ENCODE measurements around the gene AP2A2.

AP2A2 gene

DNA sequence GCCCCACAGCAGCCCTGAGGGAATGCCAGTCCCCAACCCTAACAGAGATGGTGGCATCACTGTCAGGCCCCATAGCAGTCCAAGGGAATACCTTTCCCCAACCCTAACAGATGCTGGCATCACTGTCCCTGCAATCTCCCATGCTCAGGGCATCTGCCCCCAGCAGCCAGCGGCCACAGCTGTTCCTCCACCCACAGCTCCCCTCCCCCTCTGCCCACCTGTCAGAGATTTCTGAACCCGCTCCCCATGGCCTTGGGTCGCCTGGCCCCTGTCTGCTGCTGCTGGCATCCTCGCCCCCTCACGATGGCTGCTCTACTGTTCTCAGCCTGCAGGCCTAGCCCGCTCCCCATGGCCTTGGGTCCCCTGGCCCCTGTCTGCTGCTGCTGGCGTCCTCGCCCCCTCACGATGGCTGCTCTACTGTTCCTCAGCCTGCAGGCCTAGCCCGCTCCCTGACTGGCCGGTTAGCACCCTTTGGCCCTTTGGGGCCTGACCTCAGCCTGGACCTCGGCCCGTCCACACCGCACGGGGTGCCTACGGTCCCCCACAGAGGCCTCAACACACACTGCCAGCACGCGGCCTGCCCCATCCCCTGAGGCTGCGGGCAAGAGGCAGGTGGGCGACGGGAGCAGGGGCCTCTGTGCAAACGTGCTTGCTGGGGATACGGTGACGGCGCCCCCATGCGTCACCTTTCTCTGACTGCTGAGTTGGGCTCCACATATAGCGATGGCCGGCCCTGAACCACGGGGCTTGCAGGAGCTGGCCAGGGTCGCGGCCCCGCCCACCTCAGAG lies 35.8 kb upstream of the AP2A2 start:
- H3K9ac ChIP-seq (ENCODE audit: low read depth, low read length), result no peak overlapping the region
- no peak overlapping the region for H3K4me3 ChIP-seq (ENCODE audit: low read length)
- H3K27ac ChIP-seq (ENCODE audit: low read length), result no peak overlapping the region
- 0 out of 2 replicates have a peak, but pooled peaks cover 19% of the 10 kb centered on the region for H3K36me3 ChIP-seq (ENCODE audit: insufficient read depth, low read depth, low read length)
- H3K9me3 ChIP-seq (ENCODE audit: insufficient read depth, low read depth, low read length), result no peaks in the 10 kb centered on the region
- H3K4me1 ChIP-seq (ENCODE audit: insufficient read depth, low read length), result no peaks in the 10 kb centered on the region; the same call in 1 of the 2 replicates
- no peaks in the 10 kb centered on the region for H3K27me3 ChIP-seq (ENCODE audit: insufficient read depth, low read length)

DNA sequence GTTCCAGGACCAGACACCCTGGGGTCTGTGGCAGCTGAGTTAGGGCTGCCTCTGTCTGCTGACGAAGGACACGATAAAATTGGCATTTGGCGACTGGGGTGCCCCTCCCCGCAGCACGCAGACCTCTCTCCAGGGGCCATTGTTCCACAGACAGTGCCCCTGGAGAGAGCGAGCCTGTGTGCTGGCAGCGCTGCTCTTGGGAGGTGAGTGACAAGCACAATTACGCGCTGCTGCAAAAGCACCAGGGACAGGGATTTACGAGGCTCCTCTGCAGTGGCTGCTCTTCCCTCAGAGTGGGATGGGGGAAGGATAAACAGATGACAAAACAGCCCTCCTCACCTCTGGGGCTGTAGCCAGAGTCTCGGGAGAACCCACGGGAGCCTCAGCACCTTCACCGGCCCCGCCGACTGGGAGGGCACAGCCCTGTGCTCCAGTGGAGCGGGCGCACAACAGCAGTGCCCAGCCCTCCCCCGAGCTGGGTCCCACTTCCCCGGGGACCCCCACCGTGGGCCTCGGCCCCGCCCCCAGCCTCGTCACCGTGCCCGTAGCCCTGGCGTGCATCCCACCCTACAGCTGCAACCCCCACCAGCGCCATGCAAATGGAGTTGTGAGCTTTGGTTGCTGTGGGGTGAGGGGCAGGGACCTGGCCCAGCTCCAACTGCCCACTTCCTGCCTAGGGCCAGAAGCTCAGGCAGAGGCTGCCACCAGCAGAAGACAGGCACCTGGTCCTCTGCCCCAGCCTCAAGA lies 34.7 kb upstream of the AP2A2 start:
- H3K9ac ChIP-seq (ENCODE audit: low read depth, low read length), result no peak overlapping the region
- no peaks in the 10 kb centered on the region for H3K27me3 ChIP-seq (ENCODE audit: insufficient read depth, low read length)
- H3K36me3 ChIP-seq (ENCODE audit: insufficient read depth, low read depth, low read length), result 0 out of 2 replicates have a peak, but pooled peaks cover 19% of the 10 kb centered on the region
- no peaks in the 10 kb centered on the region; the same call in 1 of the 2 replicates for H3K4me1 ChIP-seq (ENCODE audit: insufficient read depth, low read length)
- no peaks in the 10 kb centered on the region for H3K9me3 ChIP-seq (ENCODE audit: insufficient read depth, low read depth, low read length)
- H3K27ac ChIP-seq (ENCODE audit: low read length), result no peak overlapping the region
- H3K4me3 ChIP-seq (ENCODE audit: low read length), result no peak overlapping the region

DNA sequence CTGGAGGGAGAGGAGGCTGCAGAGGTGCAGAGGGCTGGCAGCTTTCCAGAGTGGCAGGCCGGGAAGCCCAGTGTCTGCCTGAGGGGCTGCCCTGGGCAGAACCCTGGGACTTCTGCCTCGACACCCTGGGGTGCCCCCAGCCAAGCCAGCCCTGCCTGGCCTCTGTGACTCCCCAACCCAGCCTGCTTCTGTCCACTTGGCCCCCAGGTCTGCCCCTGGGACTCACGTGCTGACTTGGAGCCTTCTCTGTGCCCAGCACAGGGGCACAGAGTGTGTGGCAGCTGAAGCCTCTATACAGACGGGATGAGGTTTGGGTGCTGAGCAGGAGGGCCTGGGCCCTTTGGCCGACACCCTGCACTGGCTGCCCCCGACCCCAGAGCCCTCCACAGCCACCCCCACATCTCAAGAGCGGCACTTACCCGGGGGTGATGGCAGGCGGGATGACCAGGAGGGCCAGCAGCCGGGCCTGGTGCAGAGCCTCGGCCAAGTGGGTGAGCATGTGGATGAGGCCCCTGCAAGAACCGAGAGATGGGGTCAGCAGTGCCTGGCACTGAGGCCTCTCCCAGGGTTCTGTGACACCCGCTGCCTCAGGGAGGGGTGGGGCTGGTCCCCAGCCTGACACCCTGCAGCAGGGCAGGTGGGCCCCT lies 32.5 kb upstream of the AP2A2 start:
- no peak overlapping the region for H3K27ac ChIP-seq (ENCODE audit: low read length)
- no peaks in the 10 kb centered on the region for H3K27me3 ChIP-seq (ENCODE audit: insufficient read depth, low read length)
- no peaks in the 10 kb centered on the region; the same call in 1 of the 2 replicates for H3K4me1 ChIP-seq (ENCODE audit: insufficient read depth, low read length)
- H3K36me3 ChIP-seq (ENCODE audit: insufficient read depth, low read depth, low read length), result peaks cover 5% of the 10 kb centered on the region; the same call in 1 of the 2 replicates
- no peaks in the 10 kb centered on the region for H3K9me3 ChIP-seq (ENCODE audit: insufficient read depth, low read depth, low read length)
- H3K4me3 ChIP-seq (ENCODE audit: low read length), result no peak overlapping the region
- H3K9ac ChIP-seq (ENCODE audit: low read depth, low read length), result no peak overlapping the region

DNA sequence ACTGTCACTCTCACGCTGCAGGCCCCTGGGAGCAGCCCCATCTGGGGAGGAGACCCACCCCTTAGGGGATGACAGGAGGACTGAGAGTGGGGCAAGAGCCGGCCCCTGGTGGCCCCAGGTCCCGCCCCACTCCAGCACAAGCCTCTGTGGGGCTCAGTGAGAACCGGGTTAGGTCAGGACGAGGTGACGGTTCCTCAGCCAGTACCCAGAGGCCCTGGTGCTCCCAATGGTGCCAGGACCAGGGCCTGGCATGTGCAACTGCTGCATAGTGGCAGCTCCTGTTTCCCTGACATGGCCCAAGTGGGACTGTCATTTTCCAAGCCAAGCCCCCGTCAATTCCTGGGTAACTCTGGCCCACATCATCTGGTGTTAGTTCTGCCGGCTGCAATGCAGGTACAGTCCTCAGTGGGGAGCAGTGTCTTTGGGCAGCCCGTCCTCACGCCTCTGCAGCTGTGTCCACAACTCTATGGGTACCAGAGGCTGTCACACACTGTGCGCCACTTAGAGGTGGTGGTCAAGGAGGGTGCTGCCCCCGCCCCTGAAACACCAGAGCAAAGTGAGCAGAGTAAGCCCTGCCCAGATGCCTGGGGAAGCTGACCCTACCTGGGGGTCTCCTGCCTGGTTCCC lies 31.0 kb upstream of the AP2A2 start:
- no peak overlapping the region for H3K9ac ChIP-seq (ENCODE audit: low read depth, low read length)

DNA sequence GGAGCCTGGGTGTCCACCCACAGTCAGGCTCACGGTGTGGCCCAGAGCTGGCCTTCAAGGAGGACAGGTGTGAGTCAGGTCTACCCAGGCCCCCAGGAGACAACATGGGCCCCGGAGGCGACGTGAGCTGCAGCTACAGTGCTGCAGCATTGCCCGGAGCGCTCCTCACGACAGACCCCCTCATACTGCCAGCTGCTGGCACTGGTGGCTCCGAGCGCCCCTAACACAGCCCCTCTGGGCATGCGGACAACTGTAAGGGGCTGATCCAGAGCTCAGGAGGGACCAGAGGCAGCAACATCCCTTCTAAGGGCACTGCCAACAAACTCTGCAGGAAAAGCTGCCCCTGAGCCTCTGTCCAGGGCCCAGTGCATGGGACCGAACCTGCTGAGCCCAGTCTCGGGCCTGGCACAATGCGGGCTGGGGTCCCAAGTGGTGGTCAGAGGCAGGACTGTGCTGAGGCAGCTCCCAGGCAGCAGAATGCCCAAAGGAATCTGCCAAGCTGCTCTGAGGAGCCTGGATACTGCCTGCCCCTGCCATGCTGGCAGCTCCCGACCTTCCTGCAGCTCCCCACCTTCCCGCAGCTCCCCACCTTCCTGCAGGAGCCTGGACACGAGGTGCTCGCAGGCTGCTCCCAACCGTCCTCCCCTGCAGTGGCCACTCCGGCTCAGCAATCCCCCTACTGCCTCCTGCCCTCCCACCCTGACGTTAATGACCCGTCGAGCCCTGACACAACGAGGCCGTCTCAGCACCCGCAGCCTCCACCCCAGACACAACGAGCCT lies 30.1 kb upstream of the AP2A2 start:
- no peaks in the 10 kb centered on the region for H3K27me3 ChIP-seq (ENCODE audit: insufficient read depth, low read length)
- no peaks in the 10 kb centered on the region; the same call in 1 of the 2 replicates for H3K4me1 ChIP-seq (ENCODE audit: insufficient read depth, low read length)
- H3K27ac ChIP-seq (ENCODE audit: low read length), result no peak overlapping the region
- no peaks in the 10 kb centered on the region for H3K9me3 ChIP-seq (ENCODE audit: insufficient read depth, low read depth, low read length)
- H3K9ac ChIP-seq (ENCODE audit: low read depth, low read length), result no peak overlapping the region
- no peak overlapping the region for H3K4me3 ChIP-seq (ENCODE audit: low read length)
- H3K36me3 ChIP-seq (ENCODE audit: insufficient read depth, low read depth, low read length), result peaks cover 29% of the 10 kb centered on the region

More for the DNA sequence above, 31.0 kb upstream of the AP2A2 start:
- H3K4me1 ChIP-seq (ENCODE audit: insufficient read depth, low read length), result no peaks in the 10 kb centered on the region; the same call in 1 of the 2 replicates
- H3K27me3 ChIP-seq (ENCODE audit: insufficient read depth, low read length), result no peaks in the 10 kb centered on the region
- no peaks in the 10 kb centered on the region for H3K9me3 ChIP-seq (ENCODE audit: insufficient read depth, low read depth, low read length)
- no peak overlapping the region for H3K4me3 ChIP-seq (ENCODE audit: low read length)
- H3K27ac ChIP-seq (ENCODE audit: low read length), result no peak overlapping the region
- H3K36me3 ChIP-seq (ENCODE audit: insufficient read depth, low read depth, low read length), result peaks cover 21% of the 10 kb centered on the region

DNA sequence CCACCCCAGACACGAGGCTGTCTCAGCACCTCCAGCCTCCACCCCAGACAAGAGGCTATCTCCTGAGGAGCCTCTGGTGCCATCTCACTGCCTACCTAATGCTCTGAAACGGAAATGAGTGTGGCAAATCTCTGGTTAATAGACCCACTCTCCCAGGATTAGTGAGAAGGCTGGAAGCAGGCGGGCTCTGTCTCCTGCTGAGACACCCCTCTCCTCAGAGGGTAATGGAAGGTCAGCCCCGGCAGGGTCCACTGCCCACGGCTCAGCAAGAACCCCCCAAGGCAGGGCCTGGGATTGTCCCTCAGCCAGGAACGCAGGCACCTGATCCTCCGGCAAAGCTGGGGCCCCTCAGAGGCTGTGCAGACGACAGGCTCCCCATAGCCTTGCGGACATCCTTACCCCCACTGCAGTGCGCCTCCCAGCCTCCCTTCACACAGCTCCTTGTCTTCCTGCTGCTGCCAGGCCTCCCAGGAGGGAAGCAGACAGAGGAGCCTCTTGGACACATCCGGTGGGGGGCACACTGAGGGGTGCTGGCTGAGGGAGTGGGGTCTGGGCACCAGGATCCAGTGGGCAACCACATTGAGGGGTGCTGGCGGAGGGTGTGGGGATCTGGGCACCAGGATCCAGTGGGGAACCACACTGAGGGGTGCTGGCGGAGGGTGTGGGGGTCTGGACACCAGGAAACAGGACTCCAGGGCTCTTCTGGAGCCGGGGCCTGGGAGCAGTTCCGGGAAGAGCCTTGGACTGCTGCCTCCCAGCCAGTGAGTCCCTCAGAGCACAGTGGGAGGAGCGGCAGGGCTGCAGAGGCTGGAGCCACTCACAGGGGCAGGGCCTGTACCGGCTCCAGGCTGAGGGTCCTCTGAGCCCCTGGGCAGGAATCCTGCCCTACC lies 28.2 kb upstream of the AP2A2 start:
- no peaks in the 10 kb centered on the region for H3K27me3 ChIP-seq (ENCODE audit: insufficient read depth, low read length)
- no peaks in the 10 kb centered on the region for H3K9me3 ChIP-seq (ENCODE audit: insufficient read depth, low read depth, low read length)
- no peaks in the 10 kb centered on the region for H3K4me1 ChIP-seq (ENCODE audit: insufficient read depth, low read length)
- peaks cover 49% of the 10 kb centered on the region for H3K36me3 ChIP-seq (ENCODE audit: insufficient read depth, low read depth, low read length)
- H3K4me3 ChIP-seq (ENCODE audit: low read length), result no peak overlapping the region
- no peak overlapping the region for H3K9ac ChIP-seq (ENCODE audit: low read depth, low read length)
- H3K27ac ChIP-seq (ENCODE audit: low read length), result no peak overlapping the region

DNA sequence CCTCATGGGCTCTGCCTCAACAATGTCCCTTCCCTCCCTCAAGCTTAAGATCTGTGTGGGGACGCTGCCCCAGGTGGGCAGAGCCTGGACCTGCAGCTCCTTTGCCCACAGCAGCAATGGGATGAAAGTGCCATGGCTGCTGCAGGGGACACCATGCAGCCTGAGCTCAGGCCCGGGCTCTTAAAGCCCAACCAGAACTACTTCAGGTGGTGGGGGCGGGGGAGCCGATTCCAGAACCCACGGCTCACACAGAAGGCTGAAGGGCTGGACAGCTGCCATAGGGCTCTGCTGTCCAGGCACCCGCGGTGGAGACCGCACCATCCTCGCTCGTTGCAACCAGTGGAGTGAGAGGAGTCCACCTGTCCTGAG lies 27.5 kb upstream of the AP2A2 start:
- H3K4me1 ChIP-seq (ENCODE audit: insufficient read depth, low read length), result no peaks in the 10 kb centered on the region
- no peak overlapping the region for H3K4me3 ChIP-seq (ENCODE audit: low read length)
- peaks cover 55% of the 10 kb centered on the region for H3K36me3 ChIP-seq (ENCODE audit: insufficient read depth, low read depth, low read length)

DNA sequence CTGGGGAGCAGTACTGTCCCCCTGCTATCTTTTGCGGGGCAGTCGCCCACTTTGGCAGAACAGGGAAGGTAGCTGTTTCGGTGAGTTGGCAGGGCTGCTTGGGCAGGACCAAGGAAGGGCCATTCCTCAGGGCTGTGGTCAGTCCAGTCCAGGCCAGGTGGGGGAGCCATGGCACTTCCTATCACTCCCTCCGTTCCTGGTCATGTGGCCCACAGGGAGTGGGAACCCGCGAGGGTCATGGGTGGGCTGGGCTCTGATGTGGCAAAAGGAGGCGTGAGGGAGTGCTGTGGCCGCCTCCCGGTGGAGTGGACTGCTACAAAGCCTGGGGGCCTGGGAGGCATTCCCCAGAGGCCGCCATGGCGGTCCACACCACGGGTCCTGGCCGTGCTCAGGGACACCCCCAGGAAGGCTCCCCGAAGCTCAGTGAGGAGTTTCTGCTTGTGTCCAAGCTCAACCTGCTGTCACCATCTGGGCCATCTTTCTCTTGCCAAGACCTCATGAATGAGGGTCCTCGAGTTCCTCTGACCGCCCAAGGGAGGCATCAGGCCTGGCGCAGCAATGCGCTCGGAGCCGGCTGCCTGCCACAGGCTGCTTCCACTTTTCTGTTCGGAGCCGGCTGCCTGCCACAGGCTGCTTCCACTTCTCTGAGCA lies 27.0 kb upstream of the AP2A2 start:
- no peaks in the 10 kb centered on the region for H3K4me1 ChIP-seq (ENCODE audit: insufficient read depth, low read length)
- H3K27ac ChIP-seq (ENCODE audit: low read length), result no peak overlapping the region
- H3K9me3 ChIP-seq (ENCODE audit: insufficient read depth, low read depth, low read length), result no peaks in the 10 kb centered on the region
- H3K27me3 ChIP-seq (ENCODE audit: insufficient read depth, low read length), result no peaks in the 10 kb centered on the region
- no peak overlapping the region for H3K9ac ChIP-seq (ENCODE audit: low read depth, low read length)
- H3K4me3 ChIP-seq (ENCODE audit: low read length), result no peak overlapping the region
- peaks cover 57% of the 10 kb centered on the region for H3K36me3 ChIP-seq (ENCODE audit: insufficient read depth, low read depth, low read length)

More for the DNA sequence above, 27.5 kb upstream of the AP2A2 start:
- no peak overlapping the region for H3K27ac ChIP-seq (ENCODE audit: low read length)
- H3K9me3 ChIP-seq (ENCODE audit: insufficient read depth, low read depth, low read length), result no peaks in the 10 kb centered on the region
- no peaks in the 10 kb centered on the region for H3K27me3 ChIP-seq (ENCODE audit: insufficient read depth, low read length)
- H3K9ac ChIP-seq (ENCODE audit: low read depth, low read length), result no peak overlapping the region

DNA sequence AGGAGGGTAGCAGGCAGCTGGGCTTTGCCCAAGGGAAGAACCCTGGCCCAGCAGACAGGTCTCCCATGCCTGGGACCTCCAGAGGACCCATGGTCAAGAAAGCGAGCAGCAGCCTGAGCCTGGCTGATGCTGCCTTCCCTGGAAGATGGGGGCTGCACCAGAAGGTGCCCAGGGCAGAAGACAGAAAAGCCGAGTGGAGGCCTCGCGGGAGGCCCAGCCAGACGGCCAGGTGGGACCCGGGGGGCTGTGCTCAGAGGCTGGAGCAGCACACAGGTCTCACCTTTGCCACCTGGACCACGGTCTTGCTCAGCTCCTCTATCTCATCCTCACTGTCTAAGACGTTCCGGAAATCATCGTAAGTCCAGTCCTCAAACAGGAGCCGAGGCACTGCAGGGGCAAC lies 25.9 kb upstream of the AP2A2 start:
- Histone ChIP-seq H3K27me3 (ENCODE audit: insufficient read depth, low read length) (no peaks in the 10 kb centered on the region), H3K4me3 (ENCODE audit: low read length) (no peak overlapping the region), H3K9ac (ENCODE audit: low read depth, low read length) (no peak overlapping the region), H3K9me3 (ENCODE audit: insufficient read depth, low read depth, low read length) (no peaks in the 10 kb centered on the region), H3K27ac (ENCODE audit: low read length) (no peak overlapping the region), H3K36me3 (ENCODE audit: insufficient read depth, low read depth, low read length) (peaks cover 67% of the 10 kb centered on the region), H3K4me1 (ENCODE audit: insufficient read depth, low read length) (no peaks in the 10 kb centered on the region)

DNA sequence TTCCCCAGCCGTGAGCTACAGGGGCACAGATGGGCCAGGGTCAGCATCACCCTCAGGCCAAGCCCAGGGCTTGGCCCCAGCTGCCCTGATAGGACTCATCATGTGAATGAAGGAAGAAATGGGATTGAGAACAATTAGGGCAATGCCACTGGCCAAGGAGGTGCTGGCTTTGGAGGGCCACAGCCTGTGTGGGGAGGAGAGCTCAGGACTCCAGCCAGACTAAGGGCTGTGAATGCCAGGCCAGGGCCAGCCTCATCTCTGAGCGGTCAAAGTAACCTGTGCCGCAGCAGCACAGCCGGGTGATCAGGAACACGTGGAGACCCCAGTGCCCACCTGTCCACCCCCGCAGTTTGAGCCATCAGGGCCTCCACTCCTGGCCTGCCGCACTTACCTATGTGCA lies 25.1 kb upstream of the AP2A2 start:
- Histone ChIP-seq H3K36me3 (ENCODE audit: insufficient read depth, low read depth, low read length) (peaks cover 71% of the 10 kb centered on the region), H3K4me1 (ENCODE audit: insufficient read depth, low read length) (no peaks in the 10 kb centered on the region), H3K4me3 (ENCODE audit: low read length) (no peak overlapping the region), H3K9ac (ENCODE audit: low read depth, low read length) (no peak overlapping the region), H3K27me3 (ENCODE audit: insufficient read depth, low read length) (no peaks in the 10 kb centered on the region), H3K27ac (ENCODE audit: low read length) (no peak overlapping the region), H3K9me3 (ENCODE audit: insufficient read depth, low read depth, low read length) (no peaks in the 10 kb centered on the region)

Measured in iPS-20b (cell line).